OCI-LY3 (cell line): ENCODE results near the gene RTCA.

Source experiments
- H2AFZ ChIP-seq: fragments of 200-600, 300-600 bp; shearing (Covaris generic); 2 replicates; pipeline ENCODE4 v1.6.0; 2014; ENCODE audit warnings: antibody characterized with exemption, low read depth, low read length
- H3K27ac ChIP-seq: fragments of 200-600, 300-600 bp; sonication (generic); 2 replicates; pipeline ENCODE4 v1.5.1; 2014; ENCODE audit warnings: mild to moderate bottlenecking, low read length, moderate library complexity, mixed read lengths
- H3K27me3 ChIP-seq: fragments of 200-600, 300-600 bp; sonication (generic); 2 replicates; pipeline ENCODE4 v1.6.1; 2014; ENCODE audit warnings: low read depth, low read length, mixed read lengths
- H3K36me3 ChIP-seq: fragments of 200-600, 300-600 bp; sonication (generic); replicated peaks from 2 replicates; pipeline ENCODE3; 2014; ENCODE audit warnings: low read depth, low read length, mixed read lengths
- H3K4me1 ChIP-seq: fragments of 300-600, 200-600 bp; sonication (generic); 2 replicates; pipeline ENCODE4 v1.6.1; 2014; ENCODE audit warnings: low read length, mixed read lengths
- H3K4me2 ChIP-seq: fragments of 200-600, 300-600 bp; sonication (generic); 2 replicates; pipeline ENCODE4 v1.6.1; 2014; ENCODE audit warnings: low read length, mixed read lengths
- H3K4me3 ChIP-seq: fragments of 300-600, 200-600 bp; sonication (generic); 2 replicates; pipeline ENCODE4 v1.5.1; 2014; ENCODE audit warnings: antibody characterized with exemption, mild to moderate bottlenecking, low read length, moderate library complexity
- H3K79me2 ChIP-seq: fragments of 300-600, 200-600 bp; shearing (Covaris generic); 2 replicates; pipeline ENCODE4 v1.6.1; 2014; ENCODE audit warnings: mild to moderate bottlenecking, low read length, mixed read lengths
- H3K9ac ChIP-seq: fragments of 300-600, 200-600 bp; shearing (Covaris generic); 2 replicates; pipeline ENCODE4 v1.6.0; 2014; ENCODE audit warnings: mild to moderate bottlenecking, low read length, moderate library complexity
- H3K9me3 ChIP-seq: fragments of 200-600, 300-600 bp; shearing (Covaris generic); 2 replicates; pipeline ENCODE4 v1.6.1; 2014; ENCODE audit warnings: low read length, mixed read lengths; ENCODE audit not compliant: insufficient read depth
- H4K20me1 ChIP-seq: fragments of 200-600, 300-600 bp; sonication (generic); 2 replicates; pipeline ENCODE4 v1.6.1; 2016; ENCODE audit warnings: low read length, mixed read lengths; ENCODE audit not compliant: insufficient read depth
- CTCF ChIP-seq: fragments of 200-600, 300-600 bp; sonication (generic); IDR thresholded peaks from 2 replicates; pipeline ENCODE4 v1.5.1; 2014; ENCODE audit warnings: antibody characterized with exemption, low read length, low read depth
- EZH2phosphoT487 ChIP-seq: fragments of 200-600 bp; shearing (Covaris generic); IDR thresholded peaks from 2 replicates; pipeline ENCODE4 v1.6.1; 2018; ENCODE audit warnings: antibody characterized with exemption, mixed run types, low read depth

RTCA gene

GRCh38 chr1:100268202-100268601, 2.2 kb downstream of the RTCA start:
- Histone ChIP-seq H3K4me1 (peaks cover 6% of the 10 kb centered on the region), H3K27ac (no peak overlapping the region), H3K27me3 (no peaks in the 10 kb centered on the region), H2AFZ (no peak overlapping the region), H3K9me3 (no peaks in the 10 kb centered on the region), H3K36me3 (peaks cover 25% of the 10 kb centered on the region), H3K4me3 (no peak overlapping the region), H3K79me2 (peaks cover 24% of the 10 kb centered on the region), H4K20me1 (no peaks in the 10 kb centered on the region), H3K4me2 (no peak overlapping the region), H3K9ac (no peak overlapping the region)
- no peak for TF ChIP-seq EZH2phosphoT487
- TF ChIP-seq CTCF = no peak

- no peak overlapping the region for H3K9ac ChIP-seq
- H4K20me1 ChIP-seq = no peaks in the 10 kb centered on the region
- H3K4me3 ChIP-seq = no peak overlapping the region
- no peaks in the 10 kb centered on the region for H3K9me3 ChIP-seq
- no peak overlapping the region for H3K27ac ChIP-seq
- TF ChIP-seq EZH2phosphoT487 = no peak
- peak; percentile 41 for TF ChIP-seq CTCF
- no peak overlapping the region for H3K4me2 ChIP-seq
- H3K79me2 ChIP-seq = no peaks in the 10 kb centered on the region
- H3K36me3 ChIP-seq = peaks cover 40% of the 10 kb centered on the region
- H3K27me3 ChIP-seq = no peaks in the 10 kb centered on the region
- no peaks in the 10 kb centered on the region for H3K4me1 ChIP-seq
- H2AFZ ChIP-seq = no peak overlapping the region
Measured at GRCh38 chr1:100277866-100278265, 11.8 kb downstream of the RTCA start.

GRCh38 chr1:100279358-100279923, 13.4 kb downstream of the RTCA start:
- Histone ChIP-seq H3K36me3 (peaks cover 34% of the 10 kb centered on the region), H3K27me3 (no peaks in the 10 kb centered on the region), H3K4me1 (no peaks in the 10 kb centered on the region), H3K4me2 (no peak overlapping the region), H2AFZ (no peak overlapping the region), H3K4me3 (no peak overlapping the region), H3K9me3 (no peaks in the 10 kb centered on the region), H3K79me2 (no peaks in the 10 kb centered on the region), H3K27ac (no peak overlapping the region), H4K20me1 (no peaks in the 10 kb centered on the region), H3K9ac (no peak overlapping the region)
- no peak for TF ChIP-seq CTCF
- no peak for TF ChIP-seq EZH2phosphoT487

- Histone ChIP-seq H3K27ac (no peak overlapping the region), H3K79me2 (no peaks in the 10 kb centered on the region), H3K4me2 (no peak overlapping the region), H3K9me3 (no peaks in the 10 kb centered on the region), H3K36me3 (peaks cover 31% of the 10 kb centered on the region), H2AFZ (no peak overlapping the region), H3K27me3 (no peaks in the 10 kb centered on the region), H3K9ac (no peak overlapping the region), H4K20me1 (no peaks in the 10 kb centered on the region), H3K4me1 (no peaks in the 10 kb centered on the region), H3K4me3 (no peak overlapping the region)
- no peak for TF ChIP-seq EZH2phosphoT487
- no peak for TF ChIP-seq CTCF
Measured at GRCh38 chr1:100279954-100280682, 14.1 kb downstream of the RTCA start.
